Glutamatergic neuron (in vitro differentiated cells): Measurements from ENCODE around the gene RDH11. TPM values are rescaled to one million over a fixed set of nuclear protein-coding genes. Genes with fewer than 3 reads are reported as not detected.

Source experiments
- DNase-seq: peaks from one replicate; pipeline ENCODE4 v3.0.0; 2022
- H3K27ac Mint-ChIP-seq: one replicate; pipeline ENCODE4 v1.8.0; 2020; ENCODE audit warnings: mild to moderate bottlenecking, mixed read lengths, inconsistent platforms; ENCODE audit not compliant: unreplicated experiment
- H3K27me3 Mint-ChIP-seq: one replicate; pipeline ENCODE4 v1.8.0; 2020; ENCODE audit warnings: mild to moderate bottlenecking, moderate library complexity, mixed read lengths, inconsistent platforms; ENCODE audit not compliant: unreplicated experiment
- H3K36me3 Mint-ChIP-seq: one replicate; pipeline ENCODE4 v1.8.0; 2020; ENCODE audit warnings: mild to moderate bottlenecking, mixed read lengths, inconsistent platforms; ENCODE audit not compliant: unreplicated experiment
- H3K4me1 Mint-ChIP-seq: one replicate; pipeline ENCODE4 v1.8.0; 2020; ENCODE audit warnings: mild to moderate bottlenecking, low read depth, mixed read lengths, inconsistent platforms; ENCODE audit not compliant: unreplicated experiment
- H3K4me3 Mint-ChIP-seq: one replicate; pipeline ENCODE4 v1.8.0; 2020; ENCODE audit warnings: mild to moderate bottlenecking, mixed read lengths, inconsistent platforms; ENCODE audit not compliant: unreplicated experiment
- H3K9me3 Mint-ChIP-seq: one replicate; pipeline ENCODE4 v1.8.0; 2020; ENCODE audit warnings: mild to moderate bottlenecking, moderate library complexity, mixed read lengths, inconsistent platforms; ENCODE audit not compliant: unreplicated experiment
- total RNA-seq: library from RNA; stranded (reverse); fragmentation: NEBNext Ultra II Directional; extraction: Animal tissue kit (Norgen Biotek cat#: 25700); gene quantifications from one replicate; pipeline ENCODE4 v1.2.1, GENCODE V29; 2021; ENCODE audit not compliant: unreplicated experiment
- TF ChIP-seq, protein P1 (sequence below): fragments of 200-600 bp; sonication (generic); IDR thresholded peaks from one replicate; pipeline ENCODE4 v1.5.0; 2021; ENCODE audit not compliant: partially characterized antibody, unreplicated experiment

The RDH11 gene
- total RNA-seq, 1 donor from 2014 or later: 94.7 TPM

DNA sequence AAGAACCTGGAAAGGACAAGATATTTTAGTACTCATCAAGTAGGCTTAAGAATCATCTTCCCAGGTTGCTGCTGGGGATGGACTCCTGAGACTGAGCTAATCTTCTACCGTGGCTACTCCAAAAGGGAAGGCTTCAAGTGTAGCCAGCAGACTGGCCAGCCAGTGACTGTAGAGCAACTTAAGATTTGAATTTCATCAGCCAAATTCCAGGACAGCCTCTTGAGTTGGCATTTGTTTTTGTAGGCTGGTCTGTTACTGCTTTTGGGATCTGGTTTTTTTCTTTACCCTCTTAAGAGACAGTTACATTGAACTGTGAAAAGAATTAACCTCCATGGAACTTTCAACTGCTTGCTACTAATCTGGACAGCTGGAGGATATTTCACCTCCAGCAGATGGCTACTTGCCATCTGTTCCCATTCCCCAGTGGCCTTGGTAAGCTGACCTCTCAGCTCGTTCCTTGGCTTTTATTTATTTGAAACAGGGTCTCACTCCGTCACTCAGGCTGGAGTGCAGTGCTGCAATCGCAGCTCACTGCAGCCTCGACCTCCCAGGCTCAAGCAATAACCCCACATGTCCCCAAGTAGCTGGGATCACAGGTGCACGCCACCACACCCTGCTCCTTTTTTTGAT, 41.8 kb downstream of the RDH11 start:
- H3K4me3 Mint-ChIP-seq: peak overlapping the region; percentile 74

DNA sequence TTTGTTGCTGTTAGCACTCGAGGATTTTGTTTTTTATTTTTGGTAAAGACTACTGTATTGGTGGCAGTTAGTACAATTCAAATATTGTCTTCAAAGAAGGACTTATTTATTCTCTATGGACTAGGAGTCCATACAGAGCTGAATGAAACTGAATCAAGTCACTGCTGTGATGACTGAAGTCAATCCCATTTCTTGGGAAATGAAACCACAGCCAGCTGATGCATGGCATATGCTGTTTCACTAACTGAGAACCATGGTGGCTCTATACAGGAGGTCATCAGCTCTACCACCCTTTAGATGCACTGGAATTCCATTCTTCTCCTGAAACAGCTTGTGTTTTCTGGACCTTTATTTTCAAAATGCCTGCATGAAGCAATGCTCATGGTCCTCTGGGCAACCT, 43.4 kb downstream of the RDH11 start:
- Mint-ChIP-seq H3K36me3 (no peaks in the 10 kb centered on the region), H3K4me3 (no peak overlapping the region), H3K9me3 (peaks cover 14% of the 10 kb centered on the region), H3K27me3 (peaks cover 10% of the 10 kb centered on the region), H3K27ac (peak overlapping the region; percentile 82), H3K4me1 (peaks cover 25% of the 10 kb centered on the region)
- TF ChIP-seq, protein P1, sequence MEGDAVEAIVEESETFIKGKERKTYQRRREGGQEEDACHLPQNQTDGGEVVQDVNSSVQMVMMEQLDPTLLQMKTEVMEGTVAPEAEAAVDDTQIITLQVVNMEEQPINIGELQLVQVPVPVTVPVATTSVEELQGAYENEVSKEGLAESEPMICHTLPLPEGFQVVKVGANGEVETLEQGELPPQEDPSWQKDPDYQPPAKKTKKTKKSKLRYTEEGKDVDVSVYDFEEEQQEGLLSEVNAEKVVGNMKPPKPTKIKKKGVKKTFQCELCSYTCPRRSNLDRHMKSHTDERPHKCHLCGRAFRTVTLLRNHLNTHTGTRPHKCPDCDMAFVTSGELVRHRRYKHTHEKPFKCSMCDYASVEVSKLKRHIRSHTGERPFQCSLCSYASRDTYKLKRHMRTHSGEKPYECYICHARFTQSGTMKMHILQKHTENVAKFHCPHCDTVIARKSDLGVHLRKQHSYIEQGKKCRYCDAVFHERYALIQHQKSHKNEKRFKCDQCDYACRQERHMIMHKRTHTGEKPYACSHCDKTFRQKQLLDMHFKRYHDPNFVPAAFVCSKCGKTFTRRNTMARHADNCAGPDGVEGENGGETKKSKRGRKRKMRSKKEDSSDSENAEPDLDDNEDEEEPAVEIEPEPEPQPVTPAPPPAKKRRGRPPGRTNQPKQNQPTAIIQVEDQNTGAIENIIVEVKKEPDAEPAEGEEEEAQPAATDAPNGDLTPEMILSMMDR: no peak
- DNase-seq: no peak

More for the DNA sequence above, 41.8 kb downstream of the RDH11 start:
- Mint-ChIP-seq H3K27ac (peak overlapping the region; percentile 98), H3K9me3 (peaks cover 14% of the 10 kb centered on the region), H3K4me1 (peaks cover 30% of the 10 kb centered on the region), H3K36me3 (no peaks in the 10 kb centered on the region), H3K27me3 (peaks cover 10% of the 10 kb centered on the region)
- TF ChIP-seq, protein P1: no peak
- peak; percentile 64 for DNase-seq

DNA sequence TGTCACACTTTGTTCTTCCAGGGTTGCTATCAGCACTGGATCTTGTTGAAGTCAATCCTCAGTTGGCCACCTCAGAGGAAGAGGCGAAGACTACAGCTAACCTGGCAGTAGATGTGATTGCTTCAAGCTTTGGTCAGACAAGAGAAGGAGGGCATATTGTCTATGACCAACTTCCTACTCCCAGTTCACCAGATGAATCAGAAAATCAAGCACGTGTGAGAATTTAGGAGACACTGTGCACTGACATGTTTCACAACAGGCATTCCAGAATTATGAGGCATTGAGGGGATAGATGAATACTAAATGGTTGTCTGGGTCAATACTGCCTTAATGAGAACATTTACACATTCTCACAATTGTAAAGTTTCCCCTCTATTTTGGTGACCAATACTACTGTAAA, 44.9 kb downstream of the RDH11 start:
- H3K27me3 Mint-ChIP-seq: peaks cover 10% of the 10 kb centered on the region
- no peak for DNase-seq
- TF ChIP-seq, protein P1: no peak
- H3K4me1 Mint-ChIP-seq: peaks cover 18% of the 10 kb centered on the region
- no peak overlapping the region for H3K4me3 Mint-ChIP-seq
- H3K9me3 Mint-ChIP-seq: peaks cover 14% of the 10 kb centered on the region
- no peaks in the 10 kb centered on the region for H3K36me3 Mint-ChIP-seq
- H3K27ac Mint-ChIP-seq: no peak overlapping the region

DNA sequence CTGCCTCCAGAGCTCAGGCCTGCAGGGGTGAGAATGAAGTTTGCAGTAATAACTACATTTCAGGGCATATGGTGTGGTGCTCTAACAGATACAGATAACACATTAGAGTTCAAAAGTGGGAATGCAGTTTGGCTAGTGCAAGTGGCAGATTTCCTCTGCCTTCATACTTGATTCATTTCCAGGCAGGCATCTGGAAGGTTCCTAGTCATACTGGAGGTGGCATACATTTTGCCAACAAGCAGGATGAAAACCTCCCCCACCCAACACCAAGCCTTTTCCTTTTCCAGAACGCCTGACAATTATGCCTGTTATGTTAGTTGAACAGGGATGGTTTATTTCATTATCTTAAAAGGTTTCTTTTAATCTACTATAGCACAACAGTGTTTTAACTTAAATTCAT, 45.4 kb downstream of the RDH11 start:
- TF ChIP-seq, protein P1: no peak
- peaks cover 14% of the 10 kb centered on the region for H3K9me3 Mint-ChIP-seq
- H3K27ac Mint-ChIP-seq: peak overlapping the region; percentile 33
- H3K4me3 Mint-ChIP-seq: no peak overlapping the region
- H3K4me1 Mint-ChIP-seq: peaks cover 20% of the 10 kb centered on the region
- no peak for DNase-seq
- H3K27me3 Mint-ChIP-seq: peaks cover 10% of the 10 kb centered on the region
- no peaks in the 10 kb centered on the region for H3K36me3 Mint-ChIP-seq

DNA sequence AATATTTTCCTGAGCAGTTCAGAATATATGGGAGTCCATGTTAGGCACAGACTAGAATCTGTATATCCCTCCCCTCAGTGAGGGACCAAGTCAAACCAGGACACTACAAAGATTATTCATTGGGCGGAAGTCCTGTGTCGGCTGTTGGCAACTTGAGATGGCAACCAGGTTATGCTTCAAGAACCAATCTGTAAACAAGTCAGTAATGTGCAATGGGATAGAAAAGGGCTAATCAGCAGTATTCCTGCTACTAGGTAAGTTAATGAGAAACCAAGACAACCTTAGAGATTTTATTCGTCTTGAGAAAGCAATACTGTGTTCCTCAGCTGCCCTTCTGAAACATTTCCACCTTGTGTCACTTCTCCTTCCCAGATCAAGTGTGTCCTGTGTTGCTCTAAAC, 49.4 kb downstream of the RDH11 start:
- no peak overlapping the region for H3K4me3 Mint-ChIP-seq
- no peak overlapping the region for H3K27ac Mint-ChIP-seq
- TF ChIP-seq, protein P1: no peak
- H3K27me3 Mint-ChIP-seq: no peaks in the 10 kb centered on the region
- no peaks in the 10 kb centered on the region for H3K36me3 Mint-ChIP-seq
- peaks cover 2% of the 10 kb centered on the region for H3K9me3 Mint-ChIP-seq
- DNase-seq: no peak
- H3K4me1 Mint-ChIP-seq: peaks cover 16% of the 10 kb centered on the region
